Lower leg skin (tissue), 3 donors: ENCODE results near the gene PACS2.

Experiments used
- CTCF ChIP-seq, 3 donors: fragments of 450-650 bp; IDR thresholded peaks; one replicate each; pipeline ENCODE4 v1.5.1; 2016; ENCODE audit warnings: antibody characterized with exemption in 3 of 3, mild to moderate bottlenecking in 3 of 3, moderate library complexity in 2 of 3
- POLR2A ChIP-seq, 2 donors: fragments of 450-650 bp; IDR thresholded peaks; one replicate each; pipeline ENCODE4 v1.6.1; 2016 to 2017; ENCODE audit warnings: antibody characterized with exemption in 2 of 2, mild to moderate bottlenecking in 1 of 2, moderate library complexity in 1 of 2

GRCh38 chr14:105311838-105312237 is 2.7 kb upstream of the PACS2 start:
- TF ChIP-seq POLR2A (IDR thresholded peaks at IDR 0.05) (no peak), CTCF (IDR thresholded peaks at IDR 0.05) (no peak)
